ENCODE results near the gene PLEKHA5.

DNA sequence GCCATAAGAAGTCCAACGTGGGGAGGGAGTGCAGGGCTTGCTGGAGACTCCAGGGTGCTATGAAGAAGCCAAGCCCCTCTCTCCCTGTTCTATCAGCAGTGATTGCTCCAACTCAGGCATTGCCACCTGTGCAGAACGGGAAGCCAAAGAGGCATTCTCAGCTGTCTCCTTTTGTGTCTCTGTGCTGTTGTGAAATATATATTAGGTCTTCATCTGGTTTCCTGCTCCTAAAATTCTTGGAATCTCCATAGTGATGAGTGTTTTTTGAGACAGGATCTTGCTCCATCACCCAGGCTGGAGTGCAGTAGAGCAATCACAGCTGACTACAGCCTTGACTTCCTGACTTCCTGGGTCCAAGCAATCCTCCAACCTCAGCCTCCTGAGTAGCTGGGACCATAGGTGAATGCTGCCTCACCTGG lies 258.6 kb downstream of the PLEKHA5 start:
- TF ChIP-seq CTCF (IDR thresholded peaks at IDR 0.05; ENCODE audit: low read length), result no peak
- TF ChIP-seq EZH2 (IDR thresholded peaks at IDR 0.05; ENCODE audit: borderline replicate concordance, low read length), result no peak

Data from OCI-LY1 (cell line).